NCI-H1417 (cell line): ENCODE results near the gene NEGR1.

Experiments
- DNase-seq, 3 experiments: peaks; one replicate each; lab custom pipeline; 2025; lab: John Stamatoyannopoulos, UW

Gene NEGR1

GRCh38 chr1:72235062-72235461 lies 47.3 kb downstream of the NEGR1 start:
- DNase-seq, result no peak

DNA sequence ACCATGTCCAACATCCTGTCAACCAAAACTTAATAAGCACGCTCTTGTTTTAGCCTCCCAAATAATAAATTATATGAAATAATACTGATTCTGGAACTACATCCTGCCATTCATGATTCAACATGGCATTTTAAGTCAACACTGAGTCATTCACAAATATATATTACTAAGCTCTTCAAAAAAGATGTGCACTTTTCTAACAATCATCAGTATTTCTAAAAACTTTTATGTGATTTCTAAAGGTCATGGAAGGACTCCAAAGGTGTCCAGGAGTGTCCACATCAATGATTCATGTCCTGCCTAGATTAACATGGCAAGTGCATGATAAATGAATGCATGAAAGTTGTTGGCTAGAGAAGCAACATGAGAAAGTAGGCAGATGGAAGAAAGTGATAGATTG lies 51.6 kb downstream of the NEGR1 start:
- DNase-seq, result no peak

GRCh38 chr1:72229893-72230292 lies 52.4 kb downstream of the NEGR1 start:
- no peak for DNase-seq

DNA sequence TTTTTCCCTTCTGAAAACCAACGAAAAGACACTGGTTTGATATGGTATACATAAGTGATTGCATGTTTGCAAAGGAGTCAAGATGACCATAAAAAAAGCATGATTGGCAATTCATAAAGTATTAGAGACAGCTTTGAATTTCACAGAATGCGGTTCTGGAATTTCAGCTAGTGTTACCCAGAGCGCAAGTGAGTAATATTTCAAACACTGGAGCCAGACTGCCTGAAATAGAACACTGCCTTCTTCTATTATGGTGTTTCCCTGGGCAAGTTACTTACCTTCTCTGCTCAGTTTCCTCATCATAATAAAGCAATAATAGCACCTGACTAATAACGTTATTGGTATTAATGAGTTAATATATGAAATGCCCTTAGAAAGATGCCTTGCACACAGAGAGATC lies 54.7 kb downstream of the NEGR1 start:
- DNase-seq, result no peak

GRCh38 chr1:72224506-72224905 lies 57.8 kb downstream of the NEGR1 start:
- no peak for DNase-seq

GRCh38 chr1:72221811-72222210 lies 60.5 kb downstream of the NEGR1 start:
- no peak for DNase-seq

DNA sequence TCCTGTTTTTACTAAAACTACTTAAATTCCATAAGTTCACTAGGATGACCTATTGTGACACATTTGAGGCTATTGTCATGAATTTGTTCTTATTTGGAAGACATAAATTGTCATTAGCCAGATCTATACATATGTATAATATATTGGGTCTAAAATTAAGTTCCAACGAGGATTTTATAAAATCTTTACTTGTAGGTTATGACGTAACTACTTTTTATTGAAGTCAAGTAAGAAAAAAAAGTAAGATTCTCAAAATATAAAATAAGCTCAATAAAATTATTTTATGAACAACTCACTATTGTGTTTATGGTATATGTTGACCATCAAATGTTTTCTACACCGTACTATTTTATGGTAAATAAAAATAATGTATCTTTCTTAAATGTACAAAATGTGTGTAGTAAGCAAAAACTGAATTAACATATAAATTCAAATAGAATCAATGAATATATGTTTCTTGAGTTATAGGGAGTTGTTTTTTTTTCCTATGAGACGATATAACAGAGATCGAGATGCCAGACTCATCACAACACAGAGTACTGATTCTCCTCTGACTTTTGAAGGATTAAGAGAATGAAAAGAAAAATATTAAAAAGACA lies 64.1 kb downstream of the NEGR1 start:
- DNase-seq, result no peak

DNA sequence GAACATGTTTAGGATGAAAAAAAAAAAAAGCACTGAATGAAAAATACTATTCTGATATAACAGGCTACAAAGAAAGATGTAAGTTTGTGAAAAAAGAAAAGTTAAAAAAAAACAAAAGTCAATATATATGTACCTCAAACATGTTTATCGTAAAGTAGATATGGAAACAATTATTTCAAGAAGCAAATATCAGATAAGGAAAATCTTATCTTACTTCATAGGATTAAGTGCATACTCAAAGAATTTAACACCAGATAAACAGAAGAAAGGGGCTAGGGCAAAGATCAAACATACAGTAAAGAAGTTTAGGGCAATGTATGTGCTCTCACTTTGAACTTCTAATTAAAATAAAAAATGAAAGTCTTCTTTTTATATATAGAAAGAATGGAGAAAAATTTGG lies 75.3 kb downstream of the NEGR1 start:
- DNase-seq, result no peak

DNA sequence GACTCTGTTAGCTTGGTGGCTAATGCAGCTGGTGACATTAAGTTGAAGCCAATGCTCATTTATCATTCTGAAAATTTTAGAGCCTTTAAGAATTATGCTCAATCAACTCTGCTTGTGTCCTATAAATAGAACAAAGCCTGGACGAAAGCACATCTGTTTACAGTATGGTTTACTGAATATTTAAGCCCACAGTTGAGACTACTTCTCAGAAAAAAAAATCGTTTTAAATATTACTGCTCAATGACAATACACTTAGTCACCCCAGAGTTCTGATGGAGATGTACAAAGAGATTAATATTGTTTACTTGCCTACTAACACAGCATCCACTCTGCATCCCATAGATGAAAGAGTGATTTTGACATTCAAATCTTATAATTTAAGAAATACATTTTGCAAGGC lies 79.6 kb downstream of the NEGR1 start:
- no peak for DNase-seq

- DNase-seq, result no peak
Observed at GRCh38 chr1:72197786-72198185, 84.6 kb downstream of the NEGR1 start.

GRCh38 chr1:72186733-72187307 lies 95.5 kb downstream of the NEGR1 start:
- DNase-seq, result peak in 2 of 3 experiments; percentile 2 to 40

GRCh38 chr1:72184099-72184701 lies 98.1 kb downstream of the NEGR1 start:
- no peak for DNase-seq

- no peak for DNase-seq
Observed at GRCh38 chr1:72182859-72183258, 99.5 kb downstream of the NEGR1 start.

DNA sequence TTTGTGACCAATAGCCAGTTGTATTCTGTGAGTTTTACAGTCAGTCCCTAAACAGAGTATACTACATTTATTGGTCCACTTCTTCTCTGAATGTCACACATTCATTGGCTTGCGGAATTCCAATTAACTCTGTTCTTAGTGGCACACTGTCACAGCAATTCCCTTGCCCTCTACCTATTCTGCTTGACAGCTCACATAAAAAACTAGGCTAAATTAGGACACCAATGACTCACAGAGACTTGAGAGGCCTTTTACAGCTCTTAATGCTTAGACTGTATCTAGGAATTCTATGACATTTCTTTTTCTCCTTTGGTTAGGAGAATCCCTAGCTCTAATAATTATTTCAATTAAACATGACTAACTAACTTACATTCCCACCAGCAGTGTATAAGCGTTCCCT lies 104.1 kb downstream of the NEGR1 start:
- DNase-seq, result no peak

- DNase-seq, result peak in 1 of 3 experiments; percentile 7
Observed at GRCh38 chr1:72177711-72178110, 104.6 kb downstream of the NEGR1 start.

- DNase-seq, result no peak
Observed at GRCh38 chr1:72170246-72170645, 112.1 kb downstream of the NEGR1 start.

DNA sequence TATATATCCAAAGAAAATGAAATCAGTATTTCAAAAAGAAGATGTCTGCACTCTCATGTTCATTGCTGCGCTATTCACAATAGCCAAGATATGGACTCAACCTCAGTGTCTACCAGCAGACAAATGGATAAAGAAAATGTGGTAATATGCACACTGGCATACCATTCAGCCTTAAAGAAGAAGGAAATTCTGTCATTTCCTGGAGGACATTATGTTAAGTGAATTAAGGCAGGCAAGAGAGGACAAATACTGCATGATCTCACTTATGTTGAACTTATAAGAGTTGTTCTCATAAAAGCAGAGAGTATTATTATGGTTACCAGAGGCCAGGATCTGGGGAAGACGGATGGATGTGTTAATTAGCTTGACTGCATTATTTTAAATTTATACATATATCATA lies 115.9 kb downstream of the NEGR1 start:
- DNase-seq, result no peak

DNA sequence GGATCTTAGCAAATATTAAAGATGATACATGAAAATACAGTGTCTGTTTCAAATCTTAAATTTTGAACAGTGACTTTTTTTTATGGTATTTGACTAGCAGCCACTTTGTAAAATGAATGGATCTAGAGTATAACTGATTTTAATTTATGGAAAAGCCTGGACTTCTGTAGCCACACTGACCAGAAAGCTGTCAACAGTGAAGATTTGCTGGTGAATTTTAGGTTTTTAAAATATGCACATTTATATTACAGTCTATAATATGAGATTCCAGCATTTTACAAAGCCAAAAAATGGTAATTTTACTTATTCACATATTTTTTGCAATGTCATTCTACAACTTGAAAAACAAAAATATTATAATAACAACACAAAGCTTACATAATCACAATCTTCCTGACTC lies 131.8 kb downstream of the NEGR1 start:
- no peak for DNase-seq

DNA sequence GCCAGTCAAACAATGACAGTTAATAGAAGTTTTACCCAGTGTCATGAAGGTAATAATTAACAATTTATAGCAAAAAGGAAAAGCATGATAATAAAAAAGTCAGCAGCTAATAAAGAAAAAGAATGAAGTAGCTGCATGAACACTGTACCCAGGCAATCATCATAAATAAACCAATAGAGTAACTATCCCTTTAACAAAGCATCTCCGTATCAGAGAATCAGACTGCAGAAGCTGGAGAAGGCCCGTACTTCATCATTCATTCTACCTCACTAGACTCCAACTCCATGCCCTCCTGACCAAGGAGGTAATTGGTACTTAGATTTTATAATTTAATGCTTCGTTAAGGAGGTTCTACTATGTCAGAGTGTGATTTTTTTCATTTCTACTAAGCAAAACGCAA lies 140.5 kb downstream of the NEGR1 start:
- peak in 1 of 3 experiments; percentile 39 for DNase-seq

- no peak for DNase-seq
Observed at GRCh38 chr1:72140222-72140621, 142.1 kb downstream of the NEGR1 start.

- no peak for DNase-seq
Observed at GRCh38 chr1:72137656-72138055, 144.7 kb downstream of the NEGR1 start.

GRCh38 chr1:72129869-72130268 lies 152.5 kb downstream of the NEGR1 start:
- no peak for DNase-seq

DNA sequence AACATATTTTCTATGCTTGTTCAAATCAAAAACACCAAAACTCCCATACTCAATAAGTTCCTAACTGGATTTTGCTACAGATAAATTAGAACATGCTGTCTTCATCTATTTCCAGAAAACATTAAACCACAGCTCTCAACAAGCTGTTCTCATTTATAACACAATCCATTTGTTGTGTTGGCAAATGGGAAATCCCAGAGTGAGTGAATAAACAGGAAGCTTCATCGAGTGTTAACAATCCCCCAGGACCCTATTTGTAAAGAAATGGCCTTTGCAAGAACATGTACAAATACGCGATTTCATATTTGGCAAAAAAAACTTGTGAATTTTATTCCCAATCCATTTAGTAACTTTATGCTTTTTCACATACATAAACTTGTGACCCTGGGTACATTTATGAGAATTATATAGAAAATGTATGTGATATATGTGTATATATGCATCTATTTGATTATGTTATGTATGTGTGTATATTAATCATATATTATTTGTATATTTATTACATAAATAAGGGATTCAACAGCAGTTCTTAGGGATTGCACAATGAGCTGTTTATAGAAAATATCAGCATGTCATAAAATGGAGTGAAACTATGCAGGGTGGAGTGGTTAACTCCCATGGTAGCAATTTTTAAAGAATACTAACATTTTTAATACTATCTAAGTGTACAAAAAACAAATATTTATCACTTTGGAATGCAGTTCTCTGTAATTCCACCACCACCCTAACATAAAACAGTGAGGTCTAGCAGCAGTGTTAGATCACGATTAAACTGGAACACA lies 160.0 kb downstream of the NEGR1 start:
- DNase-seq, result no peak
